CD14-positive monocyte (primary cell): ENCODE measurements around the gene HSCB. TPM values are rescaled to one million over a fixed set of nuclear protein-coding genes. Genes with fewer than 3 reads are reported as not detected.

Experiments
- DNase-seq, 3 donors: peaks; one replicate each; pipeline ENCODE4 v3.0.0-alpha.2; 2011 to 2022
- H2AFZ ChIP-seq: 2 replicates; pipeline ENCODE4 v1.6.0; 2012; ENCODE audit warnings: mild to moderate bottlenecking, low read depth, low read length, inconsistent platforms; ENCODE audit not compliant: insufficient read depth, poor library complexity, severe bottlenecking
- H3K27ac ChIP-seq, 2 donors: 1 replicate in 1 of 2; 2 replicates in 1 of 2; pipeline ENCODE4 v1.5.1; 2012 to 2013; ENCODE audit warnings: low read length in 2 of 2, control low read depth in 1 of 2, inconsistent platforms in 1 of 2, low read depth in 1 of 2, mild to moderate bottlenecking in 1 of 2
- H3K27me3 ChIP-seq, 2 donors: one replicate each; pipeline versions ENCODE4 v1.6.0 to v1.6.1; 2011 to 2013; ENCODE audit warnings: low read length in 2 of 2; ENCODE audit not compliant: control insufficient read depth in 2 of 2, insufficient read depth in 2 of 2
- H3K36me3 ChIP-seq, 2 donors: replicated peaks in 1 of 2; 1 replicate in 1 of 2; 2 replicates in 1 of 2; pipeline versions ENCODE4 v1.5.1 to v1.6.1; 2012 to 2013; ENCODE audit warnings: low read length in 2 of 2, control low read depth in 1 of 2, inconsistent platforms in 1 of 2, mild to moderate bottlenecking in 1 of 2; ENCODE audit not compliant: insufficient read depth in 2 of 2, control insufficient read depth in 1 of 2
- H3K4me1 ChIP-seq, 2 donors: 1 replicate in 1 of 2; 2 replicates in 1 of 2; pipeline versions ENCODE4 v1.5.1 to v1.6.1; 2012 to 2013; ENCODE audit warnings: low read length in 2 of 2, control low read depth in 1 of 2, inconsistent platforms in 1 of 2, mild to moderate bottlenecking in 1 of 2, moderate library complexity in 1 of 2; ENCODE audit not compliant: insufficient read depth in 2 of 2, control insufficient read depth in 1 of 2
- H3K4me2 ChIP-seq: replicated peaks from 2 replicates; pipeline ENCODE3; 2012; ENCODE audit warnings: low read length, moderate library complexity, mild to moderate bottlenecking; ENCODE audit not compliant: poor library complexity, severe bottlenecking; ENCODE audit errors: extremely low read depth
- H3K4me3 ChIP-seq, 3 experiments: fragments of 200-600 bp in 1 of 3; sonication (generic) in 1 of 3; replicated peaks in 1 of 3; 1 replicate in 2 of 3; 2 replicates in 1 of 3; pipeline ENCODE4 v1.5.1; 2011 to 2013; ENCODE audit warnings: low read length in 3 of 3, mild to moderate bottlenecking in 3 of 3, control low read depth in 2 of 3, low read depth in 2 of 3, inconsistent platforms in 1 of 3, moderate library complexity in 1 of 3
- H3K79me2 ChIP-seq: 2 replicates; pipeline ENCODE4 v1.6.0; 2012; ENCODE audit warnings: mild to moderate bottlenecking, control low read depth, inconsistent platforms, low read length, moderate library complexity; ENCODE audit not compliant: insufficient read depth
- H3K9ac ChIP-seq: 2 replicates; pipeline ENCODE4 v1.6.0; 2017; ENCODE audit warnings: low read length, mild to moderate bottlenecking; ENCODE audit not compliant: insufficient read depth, poor library complexity, severe bottlenecking
- H3K9me3 ChIP-seq, 2 donors: replicated peaks in 1 of 2; 1 replicate in 1 of 2; 2 replicates in 1 of 2; pipeline versions ENCODE4 v1.5.1 to v1.6.1; 2012 to 2013; ENCODE audit warnings: low read length in 2 of 2, control low read depth in 1 of 2; ENCODE audit not compliant: control insufficient read depth in 1 of 2, insufficient read depth in 1 of 2
- H4K20me1 ChIP-seq: 2 replicates; pipeline ENCODE4 v1.6.0; 2012; ENCODE audit warnings: mild to moderate bottlenecking, low read length, control low read depth, moderate library complexity; ENCODE audit not compliant: insufficient read depth
- H3K27ac Mint-ChIP-seq, 7 donors: one replicate each; pipeline ENCODE4 v1.8.0; 2020; ENCODE audit warnings: mild to moderate bottlenecking in 7 of 7, mixed read lengths in 7 of 7, moderate library complexity in 6 of 7, inconsistent platforms in 2 of 7
- H3K27me3 Mint-ChIP-seq, 3 donors: one replicate each; pipeline ENCODE4 v1.8.0; 2021 to 2022; ENCODE audit warnings: low read depth in 3 of 3, mild to moderate bottlenecking in 3 of 3, mixed read lengths in 3 of 3, moderate library complexity in 3 of 3, inconsistent platforms in 1 of 3
- H3K36me3 Mint-ChIP-seq, 2 donors: one replicate each; pipeline ENCODE4 v1.8.0; 2020; ENCODE audit warnings: mixed read lengths in 2 of 2, inconsistent platforms in 1 of 2, mild to moderate bottlenecking in 1 of 2
- H3K4me1 Mint-ChIP-seq: one replicate; pipeline ENCODE4 v1.8.0; 2020; ENCODE audit warnings: mild to moderate bottlenecking, mixed read lengths
- H3K4me3 Mint-ChIP-seq, 2 donors: one replicate each; pipeline ENCODE4 v1.8.0; 2020; ENCODE audit warnings: mild to moderate bottlenecking in 2 of 2, mixed read lengths in 2 of 2, moderate library complexity in 1 of 2
- H3K9me3 Mint-ChIP-seq, 7 donors: one replicate each; pipeline ENCODE4 v1.8.0; 2020 to 2022; ENCODE audit warnings: mixed read lengths in 7 of 7, mild to moderate bottlenecking in 6 of 7, moderate library complexity in 6 of 7, inconsistent platforms in 2 of 7
- WGBS: methylation state at CpG from one replicate; pipeline ENCODE4 v1.1.5; 2013; ENCODE audit warnings: missing lambda C conversion rate; ENCODE audit not compliant: insufficient coverage; 5-methylcytosine and 5-hydroxymethylcytosine counted together
- intact Hi-C, 2 donors: fragments of 100-400 bp; cut with micrococcal nuclease; formaldehyde crosslinking; loops; one replicate each; pipeline versions ENCODE4 v1.15.0 to v1.15.1; 2023
- polyA plus RNA-seq, 3 donors: library from polyadenylated mRNA; depleted of rRNA in 1 of 3; unstranded in 2 of 3; stranded (reverse) in 1 of 3; fragments of 300-500 nt in 2 of 3; fragments of >200 nt in 1 of 3; fragmentation: Illumina TruSeq in 2 of 3; gene quantifications; 1 replicate in 2 of 3; 2 replicates in 1 of 3; pipeline ENCODE4 v1.2.3, GENCODE V29; 2012 to 2021
- TF ChIP-seq, protein P1 (sequence below): fragments of 200-600 bp; IDR thresholded peaks from one replicate; pipeline ENCODE4 v1.8.0; 2022; ENCODE audit warnings: antibody characterized with exemption, mild to moderate bottlenecking

Gene HSCB
- polyA plus RNA-seq, 3 donors: 10.1 to 13.2 (median 10.3) TPM

DNA sequence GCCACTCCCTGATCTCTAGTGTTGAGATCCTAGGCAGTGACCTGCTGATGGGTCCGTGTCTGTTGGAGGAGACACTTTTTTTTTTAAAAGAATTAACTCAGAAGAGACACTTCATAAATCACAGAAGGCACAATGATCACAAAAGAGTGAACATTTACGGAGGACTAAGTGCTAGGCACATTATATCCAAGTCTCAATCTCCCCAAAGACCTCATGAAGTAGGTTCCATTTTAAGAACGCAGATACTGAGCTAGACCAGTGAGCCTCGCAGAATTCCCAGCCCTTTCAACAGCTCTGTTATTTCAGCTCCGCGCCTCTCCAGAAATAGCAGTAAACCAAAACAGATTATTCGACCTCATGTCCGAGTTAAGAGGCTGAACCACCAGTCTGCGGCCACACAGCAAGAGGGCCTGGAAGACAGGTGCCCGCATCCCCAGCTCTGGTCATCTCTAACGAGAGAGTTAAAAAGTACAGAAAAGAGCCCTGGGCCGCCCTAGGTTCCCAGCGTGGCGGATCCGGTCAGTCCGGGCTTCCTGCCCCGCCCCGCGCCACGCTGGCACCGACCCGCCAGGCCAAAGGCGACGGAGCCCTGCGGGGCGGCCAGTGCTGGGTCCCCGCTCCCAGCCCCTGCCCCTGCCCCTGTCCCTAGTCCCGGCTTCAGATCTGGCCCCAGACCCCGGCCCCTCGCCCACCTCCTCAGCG is 57.9 kb downstream of the HSCB start:
- WGBS: 0% methylated on average over 29 of the region's 31 CpGs
- Histone ChIP-seq H2AFZ (no peak overlapping the region), H3K27me3 (no peaks in the 10 kb centered on the region), H3K4me2 (peak overlapping the region; percentile 88), H3K36me3 (peaks cover 32 to 35% of the 10 kb centered on the region in 2 donors), H3K79me2 (peaks cover 100% of the 10 kb centered on the region), H3K27ac (peak overlapping the region; percentile 98 to 99), H3K9me3 (no peaks in the 10 kb centered on the region), H3K4me3 (peak overlapping the region; percentile 91 to 98 (median 94)), H4K20me1 (peaks cover 41% of the 10 kb centered on the region), H3K9ac (peak overlapping the region; percentile 100), H3K4me1 (peaks cover 39 to 50% of the 10 kb centered on the region in 2 donors)
- H3K4me1 Mint-ChIP-seq: peaks cover 57% of the 10 kb centered on the region
- H3K27ac Mint-ChIP-seq: peak overlapping the region; percentile 98 to 100 (median 99)
- TF ChIP-seq, protein P1, sequence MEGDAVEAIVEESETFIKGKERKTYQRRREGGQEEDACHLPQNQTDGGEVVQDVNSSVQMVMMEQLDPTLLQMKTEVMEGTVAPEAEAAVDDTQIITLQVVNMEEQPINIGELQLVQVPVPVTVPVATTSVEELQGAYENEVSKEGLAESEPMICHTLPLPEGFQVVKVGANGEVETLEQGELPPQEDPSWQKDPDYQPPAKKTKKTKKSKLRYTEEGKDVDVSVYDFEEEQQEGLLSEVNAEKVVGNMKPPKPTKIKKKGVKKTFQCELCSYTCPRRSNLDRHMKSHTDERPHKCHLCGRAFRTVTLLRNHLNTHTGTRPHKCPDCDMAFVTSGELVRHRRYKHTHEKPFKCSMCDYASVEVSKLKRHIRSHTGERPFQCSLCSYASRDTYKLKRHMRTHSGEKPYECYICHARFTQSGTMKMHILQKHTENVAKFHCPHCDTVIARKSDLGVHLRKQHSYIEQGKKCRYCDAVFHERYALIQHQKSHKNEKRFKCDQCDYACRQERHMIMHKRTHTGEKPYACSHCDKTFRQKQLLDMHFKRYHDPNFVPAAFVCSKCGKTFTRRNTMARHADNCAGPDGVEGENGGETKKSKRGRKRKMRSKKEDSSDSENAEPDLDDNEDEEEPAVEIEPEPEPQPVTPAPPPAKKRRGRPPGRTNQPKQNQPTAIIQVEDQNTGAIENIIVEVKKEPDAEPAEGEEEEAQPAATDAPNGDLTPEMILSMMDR: no peak
- peaks cover 36 to 48% of the 10 kb centered on the region in 2 donors for H3K36me3 Mint-ChIP-seq
- no peaks in the 10 kb centered on the region for H3K9me3 Mint-ChIP-seq
- intact Hi-C loops: loop anchor here (2.0 to 10.0 kb wide), 2 partner anchors 27 to 85 kb away; partner anchors contain the start of genes CCDC117 (in 1 of the 2) and ZNRF3 (in 1 of the 2)
- H3K4me3 Mint-ChIP-seq: peak overlapping the region; percentile 91 to 94
- peaks cover 0 to 7% (median 1%) of the 10 kb centered on the region in 3 donors for H3K27me3 Mint-ChIP-seq
- DNase-seq: peak; percentile 29 to 55 (median 48)

DNA sequence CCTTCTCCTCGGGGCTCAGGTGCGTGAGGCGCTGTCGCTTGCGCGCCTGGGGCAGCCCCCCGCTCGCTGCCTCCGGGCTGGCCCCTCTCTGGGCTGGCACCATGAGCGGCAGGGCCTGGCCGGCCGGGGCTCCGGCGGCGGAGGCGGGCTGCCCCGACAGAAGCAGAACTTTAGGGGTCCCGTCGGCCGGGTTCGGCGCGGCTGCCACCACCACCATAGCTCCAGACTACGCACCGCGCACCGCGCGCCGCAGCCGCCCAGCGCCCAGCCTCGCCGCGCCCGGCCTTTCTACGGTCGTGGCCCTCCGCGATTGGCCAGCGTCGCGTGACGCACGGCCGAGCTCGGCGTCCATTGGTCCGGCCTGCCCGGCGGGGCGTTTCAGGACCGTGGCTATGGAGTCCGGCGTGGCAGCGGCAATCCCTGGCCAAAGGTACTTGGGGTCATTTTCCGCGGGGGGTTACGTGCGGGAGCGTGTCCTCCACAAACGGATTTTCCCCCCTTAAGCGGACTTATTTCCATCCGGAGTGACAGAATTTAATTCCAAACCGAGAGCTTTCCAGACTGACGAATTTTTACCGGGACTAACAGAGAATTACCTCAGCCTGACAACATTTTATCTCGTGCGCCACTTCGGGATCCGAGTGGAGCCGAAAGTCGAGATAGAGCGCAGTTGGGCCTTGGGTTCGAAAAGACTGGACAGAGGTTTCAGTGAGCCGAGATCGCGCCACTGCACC is 58.6 kb downstream of the HSCB start, which contains the start of gene XBP1:
Gene XBP1 (minus strand): TSS at position 262 of the 734 bp plus-strand sequence.
- intact Hi-C loops: loop anchor here in 1 of 2 donors (2.0 kb wide), 1 partner anchor 28 kb away; the partner anchor contains the start of gene CCDC117
- Mint-ChIP-seq H3K4me3 (peak within 1 kb of the TSS; percentile 91 to 98), H3K9me3 (no peaks in the 10 kb centered on the region), H3K36me3 (peaks cover 30 to 41% of the 10 kb centered on the region in 2 donors), H3K27me3 (peaks cover 0 to 7% (median 1%) of the 10 kb centered on the region in 3 donors), H3K27ac (peak within 1 kb of the TSS; percentile 98 to 100 (median 99)), H3K4me1 (peaks cover 50% of the 10 kb centered on the region)
- Histone ChIP-seq H3K4me1 (peaks cover 39 to 50% of the 10 kb centered on the region in 2 donors), H3K36me3 (peaks cover 25 to 28% of the 10 kb centered on the region in 2 donors), H4K20me1 (peaks cover 33% of the 10 kb centered on the region), H2AFZ (peak within 1 kb of the TSS; percentile 35), H3K9me3 (no peaks in the 10 kb centered on the region), H3K9ac (peak within 1 kb of the TSS; percentile 100), H3K27me3 (no peaks in the 10 kb centered on the region), H3K4me3 (peak within 1 kb of the TSS; percentile 91 to 98 (median 94)), H3K79me2 (peaks cover 96% of the 10 kb centered on the region), H3K4me2 (peak within 1 kb of the TSS; percentile 88), H3K27ac (peak within 1 kb of the TSS; percentile 98 to 99)
- peak; percentile 92 to 96 (median 96) for DNase-seq
- whole genome bisulfite sequencing: under 1% methylated on average over 77 of the region's 78 CpGs
- TF ChIP-seq, protein P1: no peak
